ENCODE measurements around the gene LUZP1.

LUZP1 gene

GRCh38 chr1:23214640-23215039 lies 46.0 kb upstream of the LUZP1 start (continued):
- TF ChIP-seq ZBTB17 (tag by site-specific recombination; IDR thresholded peaks at IDR 0.05) (no peak), SALL2 (tag by site-specific recombination; IDR thresholded peaks at IDR 0.05; ENCODE audit: borderline replicate concordance) (no peak), BCL11B (tag by site-specific recombination; IDR thresholded peaks at IDR 0.05; ENCODE audit: low read depth) (no peak), ZNF202 (tag by site-specific recombination; IDR thresholded peaks at IDR 0.05; ENCODE audit: borderline replicate concordance) (no peak), ZNF366 (tag by site-specific recombination; conservative IDR thresholded peaks at IDR 0.05) (0 out of 2 replicates have a peak, but pooled peaks have one; percentile 30), RBAK (tag by site-specific recombination; IDR thresholded peaks at IDR 0.05) (no peak), ZNF544 (tag by site-specific recombination; IDR thresholded peaks at IDR 0.05) (no peak), GLI4 (tag by site-specific recombination; IDR thresholded peaks at IDR 0.05) (no peak), ZNF311 (tag by site-specific recombination; IDR thresholded peaks at IDR 0.05; ENCODE audit: borderline replicate concordance) (no peak), IKZF3 (tag by site-specific recombination; IDR thresholded peaks at IDR 0.05) (no peak), ZNF280C (tag by site-specific recombination; IDR thresholded peaks at IDR 0.05) (no peak), ZNF639 (tag by site-specific recombination; IDR thresholded peaks at IDR 0.05) (peak; percentile 34; the same call in 1 of the 2 replicates), SCRT2 (tag by site-specific recombination; IDR thresholded peaks at IDR 0.05) (no peak), BCL11A (tag by site-specific recombination; IDR thresholded peaks at IDR 0.05; ENCODE audit: low read depth) (no peak)

GRCh38 chr1:23211955-23212354 lies 43.3 kb upstream of the LUZP1 start:
- ChIA-PET POLR2A (no interaction called here), CTCF (interaction anchor here (0.6 to 3.0 kb wide), 6 partner anchors 21 to 832 kb away, joined by 3 to 10 read pairs (median 3); no protein-coding TSS in a partner anchor)
- no peak overlapping the region for H3K4me3 ChIP-seq (ENCODE audit: low read depth, low read length)
- no peaks in the 10 kb centered on the region for H3K4me1 ChIP-seq (ENCODE audit: control insufficient read depth, insufficient read depth, low read length)
- H3K9me3 ChIP-seq (ENCODE audit: control insufficient read depth, insufficient read depth, low read depth, low read length): no peaks in the 10 kb centered on the region
- no peak for TF ChIP-seq HIC1 (tag by site-specific recombination; IDR thresholded peaks at IDR 0.05)
- TF ChIP-seq ZNF341 (tag by site-specific recombination; IDR thresholded peaks at IDR 0.05; ENCODE audit: low read depth): peak; percentile 87
- TF ChIP-seq ZNF404 (tag by site-specific recombination; IDR thresholded peaks at IDR 0.05): no peak
- no peak overlapping the region for H3K27ac ChIP-seq (ENCODE audit: extremely low read depth, low read depth, low read length)
- no peaks in the 10 kb centered on the region for H3K36me3 ChIP-seq (ENCODE audit: control insufficient read depth in 2 of 2, insufficient read depth in 1 of 2, low read length in 2 of 2)

GRCh38 chr1:23210963-23211362 lies 42.3 kb upstream of the LUZP1 start:
- POLR2A ChIA-PET: interaction anchor here (1.4 kb wide), 1 partner anchor 16 kb away, joined by 6 read pairs; no protein-coding TSS in a partner anchor
- no peaks in the 10 kb centered on the region for H3K36me3 ChIP-seq (ENCODE audit: control insufficient read depth in 2 of 2, insufficient read depth in 1 of 2, low read length in 2 of 2)
- H3K9me3 ChIP-seq (ENCODE audit: control insufficient read depth, insufficient read depth, low read depth, low read length): no peaks in the 10 kb centered on the region
- no peak overlapping the region for H3K4me3 ChIP-seq (ENCODE audit: low read depth, low read length)
- CTCF ChIA-PET: interaction anchor here (0.5 to 3.0 kb wide), 8 partner anchors 20 to 287 kb away, joined by 3 to 10 read pairs (median 4); no protein-coding TSS in a partner anchor
- TF ChIP-seq ZNF768 (tag by site-specific recombination; IDR thresholded peaks at IDR 0.05) (0 out of 2 replicates have a peak, but pooled peaks have one; percentile 66), ZSCAN4 (tag by site-specific recombination; IDR thresholded peaks at IDR 0.05) (no peak)
- no peak overlapping the region for H3K27ac ChIP-seq (ENCODE audit: extremely low read depth, low read depth, low read length)
- no peaks in the 10 kb centered on the region for H3K4me1 ChIP-seq (ENCODE audit: control insufficient read depth, insufficient read depth, low read length)
